Superior temporal gyrus (tissue), 1 donor: ENCODE measurements around the gene PLA2G6.

Experiments used
- DNase-seq: peaks from one replicate; pipeline ENCODE4 v3.0.0-alpha.2; 2016; ENCODE audit errors: extremely low spot score

Gene PLA2G6

DNA sequence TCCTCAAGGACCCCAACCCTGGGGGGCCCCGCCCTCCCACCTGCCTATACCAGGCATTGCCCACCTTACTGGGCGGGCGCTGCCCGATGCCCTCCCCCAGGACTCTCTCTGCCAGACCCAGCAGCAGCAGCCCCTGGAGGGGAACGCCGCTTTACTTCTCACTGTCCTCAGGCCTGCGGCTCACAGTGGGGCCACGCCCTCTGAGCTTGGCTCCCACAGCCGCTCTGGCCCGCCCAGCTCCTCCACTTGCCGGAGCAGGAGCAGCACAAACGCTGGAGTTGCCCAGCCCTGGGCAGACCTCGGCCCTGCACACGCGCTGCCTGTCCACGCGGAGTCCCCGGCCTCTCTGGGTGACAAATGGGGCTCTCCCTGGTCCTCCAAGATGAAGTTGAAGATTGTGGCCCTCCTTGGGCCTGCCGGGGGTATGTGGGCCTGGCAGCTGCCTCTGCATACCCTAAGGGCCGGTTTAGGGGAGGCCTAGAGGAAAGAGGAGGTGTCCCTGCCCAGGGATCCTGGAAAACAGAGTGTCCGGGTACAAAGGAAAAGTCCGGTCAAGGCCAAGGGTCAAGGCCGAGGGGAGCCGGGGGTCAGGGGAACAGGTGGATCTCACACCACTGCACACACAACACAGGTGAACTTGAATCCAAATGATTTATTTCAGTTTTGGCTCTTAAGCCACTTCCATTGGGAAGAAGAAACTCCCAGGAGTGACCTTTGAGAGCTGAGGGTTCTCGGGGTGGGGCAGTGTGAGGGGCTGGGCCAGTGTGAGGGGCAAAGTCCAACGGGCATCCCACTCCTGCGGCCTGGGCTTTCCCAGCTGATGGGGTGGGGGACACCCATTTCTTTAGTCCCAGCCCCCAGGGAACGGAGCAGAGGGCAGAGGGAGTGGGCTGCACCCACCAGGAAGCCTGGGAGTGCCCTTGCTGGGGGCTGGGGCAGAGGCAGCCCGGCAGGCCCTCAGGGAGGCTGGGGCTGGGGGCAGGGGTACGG lies 70.5 kb downstream of the PLA2G6 start:
- no peak for DNase-seq

DNA sequence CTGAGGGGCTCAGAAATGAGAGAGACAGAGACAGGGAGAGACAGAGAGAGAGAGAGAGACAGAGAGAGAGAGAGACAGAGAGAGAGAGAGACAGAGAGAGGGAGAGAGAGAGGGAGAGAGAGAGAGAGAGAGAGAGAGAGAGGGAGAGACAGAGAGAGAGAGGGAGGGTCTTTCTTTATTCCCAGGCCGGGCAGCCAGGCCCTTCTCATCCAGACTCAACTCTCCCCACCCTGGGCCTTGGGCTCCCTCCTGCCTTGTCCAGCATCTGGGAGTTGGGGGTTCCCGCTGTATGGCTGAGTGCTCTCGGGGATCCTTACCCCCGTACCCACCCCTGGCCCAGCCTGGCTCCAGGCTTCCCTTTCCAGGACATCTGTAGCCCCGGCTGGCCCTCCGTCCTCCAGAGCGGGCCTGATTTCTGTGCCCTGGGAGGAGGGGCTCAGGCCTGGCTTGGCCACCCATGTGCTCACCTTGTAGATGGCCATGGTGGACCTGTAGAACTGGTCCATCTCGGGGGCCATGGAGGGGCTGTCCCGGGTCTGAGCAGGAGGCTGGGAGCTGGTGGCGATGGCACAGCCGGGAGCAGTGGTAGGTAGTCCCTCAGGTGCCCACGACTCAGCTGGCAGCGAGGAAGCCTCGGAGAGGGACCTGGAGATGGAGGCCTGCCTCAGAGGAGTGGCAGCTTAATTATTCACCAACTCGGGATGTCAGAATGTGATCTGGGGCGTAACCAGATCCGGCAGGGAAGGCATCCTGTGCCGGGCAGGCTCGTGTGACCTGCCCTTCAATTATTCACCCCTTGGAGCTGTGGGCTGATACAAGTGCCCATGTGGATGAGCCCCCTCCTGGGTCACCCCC lies 71.4 kb downstream of the PLA2G6 start, which contains the start of gene BAIAP2L2:
Gene BAIAP2L2, minus strand, starts transcription at position 677 of the 855 bp plus-strand sequence. Its CDS starts 159 bp downstream, at position 518.
- DNase-seq = no peak

DNA sequence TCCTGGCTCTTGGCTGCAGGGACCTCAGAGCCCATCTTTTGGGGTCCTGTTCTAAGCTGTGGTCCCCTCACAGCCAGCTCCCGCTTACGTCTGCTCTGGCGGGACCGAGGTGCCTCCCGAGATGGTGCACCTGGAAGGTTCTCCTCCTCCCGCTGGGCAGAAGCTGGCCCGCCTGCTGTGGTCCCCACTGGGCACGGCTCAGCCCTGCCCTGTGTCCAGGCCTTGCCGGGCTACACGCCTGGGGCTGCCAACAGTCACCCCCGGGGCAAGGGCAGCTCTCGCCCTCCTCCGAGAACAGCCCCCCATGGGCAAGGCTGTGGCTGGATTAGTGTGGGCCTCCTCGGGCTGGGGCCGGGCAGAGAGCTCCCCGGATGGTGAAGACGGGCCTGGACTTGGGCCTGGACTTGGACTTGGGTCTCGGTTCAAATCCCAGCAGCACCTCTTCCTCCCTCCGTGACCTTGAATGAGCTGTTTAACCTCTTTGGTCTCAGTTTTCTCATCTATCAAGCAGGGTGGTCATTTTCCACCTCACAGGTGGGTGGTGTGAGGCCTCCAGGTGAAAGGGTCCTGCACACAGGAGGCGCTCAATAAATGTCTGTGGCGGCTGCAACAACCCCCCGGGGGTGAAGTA lies 72.1 kb downstream of the PLA2G6 start:
- DNase-seq = no peak

DNA sequence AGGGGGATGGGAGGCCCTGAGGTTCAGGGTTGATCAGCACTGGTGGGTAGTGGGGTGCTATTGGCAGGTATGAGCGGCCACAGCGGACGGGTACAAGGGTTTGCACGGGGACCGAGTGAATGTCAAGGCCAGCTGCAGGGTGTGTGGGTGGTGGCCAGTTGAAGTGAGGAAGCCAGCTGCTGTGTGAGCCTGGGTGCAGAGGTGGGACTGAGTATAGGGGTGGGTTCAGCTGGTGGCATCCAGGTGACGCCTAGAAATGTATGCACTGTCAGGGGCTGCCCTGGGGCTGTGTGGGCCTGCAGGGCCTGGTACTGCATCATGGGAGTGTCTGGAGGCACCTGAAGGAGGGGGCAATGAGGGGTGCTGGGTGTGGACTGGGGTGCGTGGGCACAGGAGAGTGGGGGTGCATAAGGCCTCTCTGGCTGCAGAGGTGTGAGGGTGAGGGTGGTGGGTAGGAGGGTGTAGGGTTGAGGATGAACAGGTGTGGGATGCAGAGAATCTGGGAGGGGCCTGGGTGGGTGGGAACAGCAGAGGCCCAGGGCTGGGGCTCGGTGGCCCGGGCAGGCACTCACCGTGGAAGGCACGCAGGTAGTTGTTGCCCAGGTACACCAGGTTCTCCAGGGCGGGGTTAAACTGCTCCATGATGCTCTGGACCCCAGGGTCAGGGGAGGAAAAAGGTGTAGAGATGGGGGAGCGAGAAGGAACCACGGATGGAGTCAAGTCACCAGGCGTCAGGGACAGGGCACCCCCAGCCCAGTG lies 72.9 kb downstream of the PLA2G6 start:
- DNase-seq = no peak

DNA sequence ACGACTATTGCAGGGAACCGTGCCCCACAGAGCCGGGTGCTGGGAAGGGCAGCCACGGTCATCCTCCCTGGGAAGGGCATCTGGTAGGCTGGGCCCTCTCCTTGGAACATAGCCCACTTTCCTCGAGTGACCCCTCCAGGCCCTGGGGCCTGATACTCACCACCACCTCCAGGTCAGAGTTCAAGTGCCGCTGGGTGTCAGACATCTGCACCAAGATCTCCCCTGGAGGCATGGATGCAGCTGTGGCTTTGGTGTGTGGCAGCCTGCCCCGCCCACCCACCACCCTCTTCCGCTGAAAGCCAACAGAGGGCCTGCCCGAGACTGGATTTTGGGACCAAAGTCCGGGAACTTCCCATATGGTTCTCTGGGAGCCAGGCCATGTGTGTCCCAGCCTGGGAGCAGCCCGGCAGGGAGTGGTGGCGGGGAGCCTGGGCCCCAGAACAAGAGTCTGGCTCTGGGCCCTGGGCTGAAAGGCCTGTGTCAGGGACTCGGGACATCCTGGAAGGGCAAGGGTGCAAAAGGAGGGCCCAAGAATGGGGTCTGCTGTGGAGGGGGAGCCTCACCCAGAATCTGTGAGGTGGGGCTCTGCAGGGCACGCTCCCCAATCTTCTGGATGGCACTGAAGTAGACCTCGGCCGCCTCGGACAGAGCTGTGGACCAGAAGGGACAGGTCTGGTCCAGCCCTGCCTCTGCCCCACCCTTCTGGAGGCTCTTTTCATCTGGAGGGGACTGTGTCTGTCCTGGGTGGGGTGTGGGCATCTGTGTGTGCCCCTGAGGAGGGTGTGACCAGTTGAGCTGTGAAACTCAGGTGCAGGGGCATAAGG lies 73.7 kb downstream of the PLA2G6 start:
- DNase-seq = no peak

DNA sequence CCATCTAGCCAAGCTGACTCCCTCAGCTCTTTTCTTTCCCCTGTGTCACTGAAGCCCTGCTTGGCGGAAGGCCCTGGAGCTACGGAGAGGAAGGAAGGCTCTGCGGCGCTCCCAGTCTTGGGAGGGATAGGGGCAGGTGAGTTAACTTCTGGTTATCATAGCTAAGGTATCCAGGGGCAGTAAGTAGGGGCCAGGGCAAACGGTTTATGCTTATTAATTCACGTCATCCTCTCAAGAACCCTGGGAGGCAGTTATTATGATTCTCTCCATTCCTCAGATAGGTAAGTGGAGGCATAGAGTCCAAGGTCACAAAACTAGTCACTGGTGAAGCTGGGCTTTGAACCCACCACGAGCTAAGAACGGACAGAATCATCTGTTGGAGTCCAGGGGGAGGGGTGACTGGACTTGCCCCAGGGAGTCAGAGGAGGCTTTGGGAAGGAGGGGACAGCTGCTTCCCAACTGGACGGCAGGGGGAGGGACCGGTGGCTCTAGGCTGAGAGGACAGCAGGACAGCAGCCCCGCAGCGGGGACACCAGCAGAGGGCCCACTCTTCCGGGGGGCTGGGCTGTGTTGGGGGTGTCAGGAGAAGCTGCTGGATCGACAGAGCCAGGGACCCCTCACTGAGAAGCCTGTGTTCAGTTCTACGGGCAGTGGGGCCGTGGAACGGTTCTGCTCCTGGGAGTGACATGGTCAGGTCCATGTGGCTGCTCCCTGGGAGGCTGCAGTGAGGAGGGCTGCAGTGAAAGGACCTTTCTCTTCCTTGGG lies 74.6 kb downstream of the PLA2G6 start:
- DNase-seq = no peak

DNA sequence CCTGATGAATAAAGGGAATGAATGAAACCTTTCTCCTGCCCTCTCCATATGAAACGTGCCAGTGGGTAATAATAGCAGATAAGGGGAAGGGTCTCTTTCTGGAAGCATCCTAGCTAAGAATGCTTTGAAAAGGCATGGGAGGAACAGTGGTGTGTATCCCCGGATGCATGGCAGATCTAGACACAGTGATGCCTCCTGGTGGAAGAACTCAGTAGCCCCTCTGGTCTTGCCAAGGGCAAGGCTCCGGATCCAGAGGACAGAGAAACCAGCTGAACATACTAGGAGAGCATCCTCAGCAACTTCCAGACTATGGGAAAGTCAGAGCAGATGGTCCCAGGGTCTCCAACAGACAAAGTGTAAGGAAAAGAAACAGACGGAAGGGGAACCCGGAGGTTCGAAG lies 77.5 kb downstream of the PLA2G6 start:
- DNase-seq = no peak

DNA sequence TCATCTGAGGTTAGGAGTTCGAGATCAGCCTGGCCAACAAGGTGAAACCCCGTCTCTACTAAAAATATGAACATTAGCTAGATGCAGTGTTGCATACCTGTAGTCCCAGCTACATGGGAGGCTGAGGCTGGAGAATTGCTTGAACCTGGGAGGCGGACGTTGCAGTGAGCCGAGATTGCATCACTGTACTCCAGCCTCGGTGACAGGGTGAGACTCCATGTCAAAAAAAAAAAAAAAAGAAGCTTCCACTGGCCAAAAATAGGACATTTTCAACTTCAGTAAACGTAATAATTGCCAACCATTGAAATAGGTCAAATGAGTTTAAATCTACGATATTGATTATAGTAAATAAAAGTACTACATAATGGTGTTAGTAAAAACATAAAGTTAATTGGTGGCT lies 78.0 kb downstream of the PLA2G6 start:
- DNase-seq = no peak

DNA sequence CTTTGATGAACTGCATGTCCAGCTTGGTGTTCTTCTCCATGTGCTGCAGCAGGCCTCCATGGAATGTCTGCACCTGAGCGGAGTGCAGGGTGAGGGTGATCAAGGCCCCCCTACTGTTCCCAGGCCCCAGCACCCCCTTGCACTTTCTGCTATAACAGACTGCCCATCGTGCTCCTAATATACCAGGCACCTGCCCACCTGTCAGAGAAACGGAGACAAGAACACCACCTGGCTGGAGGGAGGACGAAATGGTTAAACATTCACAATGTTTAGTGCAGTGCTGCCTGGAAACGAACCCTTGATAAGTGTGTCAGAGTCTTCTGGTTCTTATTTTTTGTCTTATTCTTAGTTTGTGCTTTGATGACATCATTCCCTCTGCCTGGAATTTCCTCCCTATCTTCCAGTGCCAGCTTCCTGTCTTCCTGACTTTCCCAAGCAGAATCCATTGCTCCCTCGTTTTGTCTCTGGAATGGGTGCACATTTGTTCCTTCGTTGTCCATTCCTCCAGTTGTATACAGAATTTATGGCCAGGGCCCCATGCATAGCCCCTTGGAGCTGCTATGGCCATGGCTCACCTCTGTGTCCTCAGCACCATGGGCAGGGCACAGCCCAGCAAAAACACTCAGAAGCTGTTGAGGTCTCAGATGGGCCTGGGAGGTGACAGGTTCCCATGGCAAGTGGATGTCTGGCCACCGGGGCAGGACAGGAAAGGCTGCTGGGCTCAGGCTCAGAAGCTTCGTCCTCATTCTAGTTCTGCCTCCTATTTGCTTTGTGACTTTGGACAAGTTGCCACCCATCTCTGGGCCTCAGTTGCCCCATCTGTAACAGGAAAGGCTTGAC lies 83.0 kb downstream of the PLA2G6 start:
- DNase-seq = no peak

DNA sequence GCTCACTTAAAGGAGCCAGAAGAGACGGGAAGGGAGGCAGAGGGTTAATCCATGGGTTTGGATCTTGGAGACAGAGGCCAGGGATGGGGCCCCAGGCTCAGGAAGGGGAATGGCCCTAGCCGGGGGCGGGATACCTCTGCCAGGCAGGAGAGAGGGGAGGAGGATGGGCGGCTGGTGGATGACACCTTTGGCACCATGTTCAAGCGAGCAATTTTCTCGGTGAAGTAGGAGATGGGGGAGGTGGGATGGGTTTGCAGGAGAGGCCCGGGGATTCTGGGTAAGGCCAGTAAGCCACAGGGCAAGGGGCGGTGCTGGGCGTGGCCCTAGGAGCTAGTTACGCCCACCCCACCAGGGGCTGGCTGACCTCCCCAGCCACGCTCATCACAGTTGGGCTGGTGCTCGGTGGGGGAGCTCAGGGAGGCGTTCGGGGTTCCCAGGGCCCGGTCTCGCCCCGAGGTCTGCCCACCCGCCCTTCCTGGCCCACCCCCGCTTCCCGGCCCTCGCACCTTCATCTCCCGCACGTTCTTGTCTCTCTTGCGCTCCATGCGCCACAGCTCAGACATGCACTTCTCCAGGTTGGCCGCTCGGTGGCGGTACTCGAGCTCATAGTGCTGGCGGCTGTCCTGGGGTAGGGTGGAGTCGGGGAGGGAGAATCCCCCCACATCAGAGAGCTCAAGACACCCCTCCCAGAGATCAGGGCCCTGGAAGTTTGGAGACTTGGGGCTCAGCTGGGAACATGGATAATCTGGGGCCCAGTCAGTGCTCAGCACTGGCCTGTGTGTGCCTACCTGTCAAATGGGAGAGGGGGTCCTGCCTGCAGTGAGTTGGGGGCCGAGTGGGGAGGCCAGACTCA lies 83.8 kb downstream of the PLA2G6 start:
- no peak for DNase-seq

DNA sequence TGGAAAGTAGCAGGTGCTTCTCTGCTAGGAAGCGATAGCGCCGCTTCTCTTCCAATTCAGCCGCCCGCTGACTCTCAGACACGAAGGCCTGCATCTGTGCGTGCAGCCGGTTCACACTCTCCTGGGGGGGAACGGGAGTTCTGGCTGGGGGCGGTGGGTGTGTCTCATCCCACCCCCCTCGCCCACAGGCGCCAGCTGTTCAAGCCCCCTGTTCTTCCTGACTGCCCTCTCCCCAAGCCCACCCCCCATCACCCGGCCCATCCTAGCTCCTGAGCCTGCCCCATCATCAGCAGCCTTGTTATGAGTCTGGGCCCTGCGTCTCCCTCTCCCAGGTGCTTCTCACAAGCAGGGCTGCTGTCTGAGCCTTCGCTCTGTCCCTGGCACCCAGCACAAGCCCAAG lies 84.6 kb downstream of the PLA2G6 start:
- DNase-seq = no peak

DNA sequence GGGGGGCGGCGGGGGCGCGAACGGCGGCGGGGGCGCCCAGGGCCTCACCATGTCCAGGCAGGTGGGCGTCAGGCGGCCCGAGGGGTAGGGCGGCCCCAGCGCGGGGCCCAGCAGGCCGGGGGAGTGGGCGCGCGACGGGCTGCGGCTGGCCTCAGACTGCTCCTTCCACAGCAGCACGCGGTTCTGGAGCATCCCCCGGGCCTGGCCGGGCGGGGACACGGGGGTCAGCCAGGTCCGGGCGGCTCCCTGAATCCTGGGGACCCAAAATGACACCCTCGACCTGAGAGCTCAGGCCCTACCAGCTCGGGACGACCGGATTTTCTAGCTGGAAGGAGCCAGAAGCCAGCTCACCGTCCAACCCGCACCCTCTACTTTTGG lies 92.2 kb downstream of the PLA2G6 start:
- DNase-seq = no peak

DNA sequence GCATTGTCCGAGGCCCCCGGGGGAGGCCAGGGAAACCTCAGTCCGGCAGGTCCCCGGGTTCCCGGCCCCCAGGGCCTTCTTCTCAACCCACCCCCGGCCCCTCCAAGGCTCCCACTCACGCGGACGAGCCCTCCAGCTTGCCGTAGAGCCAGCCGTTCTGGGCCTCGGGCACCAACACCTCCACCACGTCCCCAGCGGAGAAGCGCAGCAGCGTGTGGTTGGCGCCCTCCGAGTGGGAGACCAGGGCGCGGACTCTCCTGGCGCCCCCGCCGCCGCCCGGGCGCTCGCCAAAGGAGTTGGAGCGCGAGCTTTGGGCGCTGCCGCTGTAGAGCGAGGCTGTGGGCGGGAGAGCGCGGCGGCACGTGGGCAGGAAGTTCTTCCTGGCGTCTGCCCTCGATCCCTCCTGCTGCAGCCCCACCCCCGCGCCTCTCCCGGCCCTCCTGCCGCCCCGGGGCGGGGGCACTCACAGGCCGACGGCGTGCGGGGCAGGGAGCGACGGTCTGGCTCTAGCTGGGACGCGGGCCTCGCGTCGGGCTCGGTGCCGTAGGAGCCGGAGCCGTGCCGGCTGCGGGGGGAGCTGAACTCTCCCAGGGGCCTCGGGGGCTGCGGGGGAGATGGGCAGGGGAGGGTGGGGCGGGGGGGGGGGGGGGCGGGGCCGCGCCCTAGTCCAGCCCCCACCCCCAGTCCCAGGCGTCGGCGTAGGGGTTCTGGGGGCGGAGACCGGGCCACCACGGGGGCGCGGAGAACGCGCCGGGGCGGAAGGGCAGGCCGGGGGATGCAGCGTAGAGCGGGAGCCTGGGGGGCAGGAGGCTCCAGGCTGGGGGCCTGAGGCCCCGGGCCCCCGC lies 92.8 kb downstream of the PLA2G6 start:
- DNase-seq = no peak

DNA sequence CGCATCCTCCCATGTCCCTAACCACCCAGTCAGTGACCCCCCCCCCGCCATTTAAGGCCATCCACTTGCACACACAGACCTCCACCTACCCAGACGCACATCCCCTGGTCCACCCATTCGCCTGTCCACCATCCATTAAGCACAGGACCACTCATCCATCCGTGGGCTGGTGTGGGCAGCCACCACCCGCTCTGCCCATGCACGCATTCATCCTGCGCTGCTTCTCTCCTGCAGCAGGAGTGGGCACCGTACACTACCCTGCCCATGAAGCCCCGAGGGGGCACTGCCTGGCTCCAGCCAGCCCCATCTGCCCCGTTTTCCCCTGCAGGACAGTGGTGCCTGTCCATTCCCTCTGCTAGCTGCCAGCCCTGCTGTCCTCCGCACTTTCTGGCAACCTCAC lies 93.8 kb downstream of the PLA2G6 start:
- DNase-seq = no peak

DNA sequence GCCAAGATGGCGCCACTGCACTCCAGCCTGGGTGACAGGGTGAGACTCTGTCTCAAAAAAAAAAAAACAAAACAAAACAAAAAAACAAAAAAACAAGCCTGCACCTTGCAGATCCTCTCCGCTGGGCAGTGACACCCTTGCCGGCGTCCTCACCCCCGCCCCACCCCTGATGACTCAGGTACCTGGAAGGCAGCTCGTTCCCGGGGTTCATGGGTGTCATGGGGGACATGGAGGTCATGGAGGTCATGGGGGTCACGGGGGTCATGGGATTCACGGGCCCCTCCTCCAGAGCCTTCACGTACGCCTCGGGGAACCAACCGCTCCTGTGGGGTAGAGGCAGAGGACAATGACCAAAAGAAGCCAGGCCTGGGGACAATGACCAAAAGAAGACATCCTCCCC lies 94.7 kb downstream of the PLA2G6 start:
- no peak for DNase-seq

DNA sequence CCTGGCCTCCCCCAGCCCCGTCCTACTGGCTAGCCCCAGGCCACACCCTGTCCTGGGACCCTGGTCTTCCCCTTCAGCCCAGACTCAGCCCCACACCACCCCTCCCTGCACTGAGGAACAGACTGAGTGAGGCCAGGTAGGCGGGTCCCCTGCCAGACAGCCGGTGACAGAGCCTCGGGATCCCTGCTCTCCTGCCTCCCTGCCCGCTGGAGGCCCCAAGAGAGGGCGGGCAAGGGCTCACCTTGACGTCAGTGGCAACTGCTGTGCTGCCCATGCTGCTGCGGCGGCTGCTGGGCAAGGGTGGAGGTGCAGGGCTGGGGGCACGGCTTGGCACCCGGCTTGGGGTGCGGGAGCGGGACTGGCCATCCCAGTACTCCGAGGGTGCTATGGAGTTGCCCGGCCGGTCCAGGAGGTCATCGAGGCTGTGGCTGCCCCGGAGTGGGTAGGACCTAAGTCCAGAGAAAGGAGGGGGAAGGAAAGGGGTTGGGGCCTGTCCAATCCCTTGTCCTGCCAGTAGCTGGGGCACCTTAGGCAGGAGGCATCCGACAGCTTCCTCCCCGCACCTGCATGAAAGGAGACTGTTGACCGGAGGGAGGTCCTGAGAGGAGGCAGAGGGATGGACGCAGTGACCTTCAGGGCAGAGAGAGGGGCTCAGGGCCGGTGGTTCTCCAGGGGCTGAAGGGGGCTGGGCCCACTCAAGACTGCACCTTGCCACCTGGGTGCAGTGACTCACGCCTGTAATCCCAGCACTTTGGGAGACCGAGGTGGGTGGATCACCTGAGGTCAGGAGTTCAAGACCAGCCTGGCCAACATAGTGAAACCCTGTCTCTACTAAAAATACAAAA lies 95.4 kb downstream of the PLA2G6 start:
- DNase-seq = no peak
